Stimulated activated CD8-positive, alpha-beta memory T cell treated with anti-CD3 and anti-CD28 coated beads, Interleukin-7, amount 100 ng/mL, for 48 hours (primary cell): ENCODE results near the gene HMGA1.
A peak's percentile ranks its signal among the peaks of the same experiment; 100 is the strongest.
"Not testable (repeated sequence)": the region's sequence is repeated elsewhere in the genome, so short reads cannot be mapped to it uniquely, and the experiment has no call there.

Source experiments
- DNase-seq, 2 donors: peaks; one replicate each; pipeline ENCODE4 v3.0.0-alpha.2; 2020; ENCODE audit warnings: low read depth in 1 of 2; ENCODE audit errors: extremely low read depth in 1 of 2

HMGA1 gene

DNA sequence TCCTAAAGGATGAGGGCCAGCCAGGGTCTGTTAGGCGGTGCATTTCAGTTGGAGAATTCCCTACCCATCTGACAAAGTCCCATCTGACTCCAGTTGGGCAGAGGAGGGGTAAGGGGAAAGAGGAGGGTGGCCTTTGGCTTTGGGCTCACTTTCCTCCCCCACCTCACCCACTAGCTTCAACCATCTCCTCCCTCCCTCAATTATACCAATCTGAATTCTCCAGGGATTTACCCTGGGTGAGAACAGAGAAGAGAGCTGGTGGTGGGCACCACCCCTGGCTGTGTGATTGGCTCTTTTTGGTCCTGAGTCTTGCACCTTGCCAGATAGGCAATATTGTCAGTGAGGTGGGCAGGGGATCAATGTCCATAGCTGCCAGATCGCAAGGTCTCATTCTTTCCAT is 3.2 kb downstream of the HMGA1 start:
- no peak for DNase-seq

- no peak for DNase-seq
Measured at GRCh38 chr6:34240329-34241248, 3.9 kb downstream of the HMGA1 start.

GRCh38 chr6:34241351-34242215 is 4.9 kb downstream of the HMGA1 start:
- DNase-seq: no peak

DNA sequence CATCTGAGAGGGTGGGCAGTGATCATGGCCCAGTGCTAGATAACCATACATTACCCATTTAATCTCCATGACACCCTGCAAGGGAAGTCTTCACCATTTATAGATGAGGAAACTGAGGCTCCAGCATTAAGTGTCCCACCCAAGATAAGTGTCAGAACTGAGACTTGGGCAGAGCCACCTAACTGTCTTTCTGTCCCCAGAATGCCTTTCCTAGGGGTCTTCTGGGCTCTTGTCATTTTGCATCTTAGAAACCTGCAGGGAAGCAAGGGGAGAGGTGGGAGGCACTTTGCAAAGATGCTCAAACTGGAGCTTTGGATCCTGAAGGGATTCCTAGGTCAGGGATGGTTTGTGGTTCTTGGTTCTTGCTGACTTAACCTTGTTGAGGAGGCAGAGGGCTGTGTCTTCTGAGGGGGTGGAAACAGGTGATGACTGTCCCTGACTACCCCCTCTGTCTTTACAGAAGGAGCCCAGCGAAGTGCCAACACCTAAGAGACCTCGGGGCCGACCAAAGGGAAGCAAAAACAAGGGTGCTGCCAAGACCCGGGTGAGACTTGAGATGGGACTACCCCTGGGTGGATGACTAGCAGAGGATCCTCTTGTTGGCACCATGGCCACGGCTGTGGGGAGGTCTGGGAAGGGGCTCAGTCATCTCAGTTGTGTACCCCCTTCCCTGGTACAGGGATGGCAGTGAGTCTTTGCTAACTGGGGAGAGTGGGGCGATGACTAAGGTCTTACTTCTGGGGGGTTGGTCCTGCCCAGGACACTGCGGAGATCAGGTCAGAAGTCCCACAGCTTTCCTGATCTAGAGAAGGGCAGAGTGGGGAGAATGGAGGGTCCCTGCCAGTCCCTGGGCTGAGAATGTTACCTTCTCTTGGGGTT is 5.8 kb downstream of the HMGA1 start:
- DNase-seq: no peak

GRCh38 chr6:34243131-34243771 is 6.6 kb downstream of the HMGA1 start:
- DNase-seq: no peak

DNA sequence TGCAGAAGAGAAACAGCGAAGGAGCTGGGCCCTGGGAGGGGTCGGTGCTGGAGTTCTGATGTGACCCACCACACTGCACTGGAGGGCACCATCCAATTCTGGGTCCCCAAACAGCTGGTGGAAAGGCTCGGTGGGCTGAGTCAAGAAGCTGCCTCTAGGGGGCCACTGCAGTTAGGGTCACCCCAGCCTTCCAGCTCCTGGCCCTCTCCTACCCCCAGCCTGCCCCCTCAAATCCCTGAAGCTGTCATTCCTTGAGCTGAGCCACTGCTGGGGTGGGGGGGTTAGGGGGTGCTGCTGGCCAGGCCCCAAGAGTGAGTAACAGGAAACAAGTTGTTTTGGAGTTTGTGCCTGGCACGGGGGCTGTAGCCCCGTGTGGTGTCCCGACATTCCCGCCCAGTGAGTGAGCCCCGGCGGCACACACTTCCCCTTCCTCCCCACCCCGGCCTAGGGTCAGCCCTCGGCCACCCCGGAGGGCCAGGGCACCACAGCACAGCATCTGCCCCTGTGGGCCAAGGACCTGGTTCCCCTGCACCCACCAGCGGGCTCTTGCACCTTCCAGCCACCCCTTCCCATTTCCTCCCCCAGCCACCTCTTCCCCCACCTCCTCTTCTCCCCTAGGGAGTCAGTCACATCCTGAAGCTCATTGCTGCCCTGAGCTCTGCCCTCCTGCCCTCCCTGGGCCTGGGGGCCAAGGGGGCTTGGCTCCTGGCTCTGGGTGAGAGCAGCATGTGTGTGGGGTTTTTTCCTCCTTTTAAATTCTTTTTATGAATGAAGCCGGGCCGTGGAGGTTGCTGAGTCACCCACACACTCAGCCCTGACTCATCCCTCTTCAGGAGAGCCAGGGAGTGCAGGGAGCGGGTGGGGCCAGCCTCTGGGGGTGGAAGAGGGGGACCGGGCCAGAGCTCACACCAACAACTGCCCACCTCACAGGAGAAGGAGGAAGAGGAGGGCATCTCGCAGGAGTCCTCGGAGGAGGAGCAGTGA is 7.5 kb downstream of the HMGA1 start:
- peak in 1 of 2 donors; percentile 70 for DNase-seq

- DNase-seq: not testable (repeated sequence)
Measured at GRCh38 chr6:34245032-34245760, 8.5 kb downstream of the HMGA1 start.

DNA sequence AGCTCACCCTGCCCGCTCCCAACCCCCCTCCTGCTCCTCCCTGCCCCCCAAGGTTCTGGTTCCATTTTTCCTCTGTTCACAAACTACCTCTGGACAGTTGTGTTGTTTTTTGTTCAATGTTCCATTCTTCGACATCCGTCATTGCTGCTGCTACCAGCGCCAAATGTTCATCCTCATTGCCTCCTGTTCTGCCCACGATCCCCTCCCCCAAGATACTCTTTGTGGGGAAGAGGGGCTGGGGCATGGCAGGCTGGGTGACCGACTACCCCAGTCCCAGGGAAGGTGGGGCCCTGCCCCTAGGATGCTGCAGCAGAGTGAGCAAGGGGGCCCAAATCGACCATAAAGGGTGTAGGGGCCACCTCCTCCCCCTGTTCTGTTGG is 9.1 kb downstream of the HMGA1 start:
- DNase-seq: not testable (repeated sequence)

DNA sequence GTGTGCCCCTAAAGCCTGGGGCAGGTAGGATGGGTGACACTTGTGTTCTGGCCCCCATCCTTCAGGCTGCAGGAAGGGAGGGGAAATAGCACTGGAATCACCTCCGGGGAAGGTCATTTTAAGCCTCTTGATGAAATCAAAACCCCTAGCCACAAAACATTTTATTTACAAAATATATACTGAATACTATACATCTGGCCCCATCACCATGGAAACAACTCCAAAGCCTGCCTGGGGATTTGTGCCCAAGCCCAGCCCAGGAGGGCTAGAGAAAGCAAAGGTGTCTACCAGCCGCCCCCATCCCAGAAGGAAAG is 9.5 kb downstream of the HMGA1 start:
- DNase-seq: no peak

GRCh38 chr6:34246563-34247391 is 10.1 kb downstream of the HMGA1 start:
- peak in 1 of 2 donors; percentile 39 for DNase-seq

- DNase-seq: no peak
Measured at GRCh38 chr6:34247481-34248197, 11.0 kb downstream of the HMGA1 start.

- DNase-seq: no peak
Measured at GRCh38 chr6:34248198-34248726, 11.6 kb downstream of the HMGA1 start.

GRCh38 chr6:34248727-34249468 is 12.2 kb downstream of the HMGA1 start, which contains the start of gene SMIM29:
Gene SMIM29 (minus strand): TSS chr6:34249006. CDS start chr6:34247791, 1,215 bp downstream.
- peak; percentile 93 to 95 for DNase-seq

DNA sequence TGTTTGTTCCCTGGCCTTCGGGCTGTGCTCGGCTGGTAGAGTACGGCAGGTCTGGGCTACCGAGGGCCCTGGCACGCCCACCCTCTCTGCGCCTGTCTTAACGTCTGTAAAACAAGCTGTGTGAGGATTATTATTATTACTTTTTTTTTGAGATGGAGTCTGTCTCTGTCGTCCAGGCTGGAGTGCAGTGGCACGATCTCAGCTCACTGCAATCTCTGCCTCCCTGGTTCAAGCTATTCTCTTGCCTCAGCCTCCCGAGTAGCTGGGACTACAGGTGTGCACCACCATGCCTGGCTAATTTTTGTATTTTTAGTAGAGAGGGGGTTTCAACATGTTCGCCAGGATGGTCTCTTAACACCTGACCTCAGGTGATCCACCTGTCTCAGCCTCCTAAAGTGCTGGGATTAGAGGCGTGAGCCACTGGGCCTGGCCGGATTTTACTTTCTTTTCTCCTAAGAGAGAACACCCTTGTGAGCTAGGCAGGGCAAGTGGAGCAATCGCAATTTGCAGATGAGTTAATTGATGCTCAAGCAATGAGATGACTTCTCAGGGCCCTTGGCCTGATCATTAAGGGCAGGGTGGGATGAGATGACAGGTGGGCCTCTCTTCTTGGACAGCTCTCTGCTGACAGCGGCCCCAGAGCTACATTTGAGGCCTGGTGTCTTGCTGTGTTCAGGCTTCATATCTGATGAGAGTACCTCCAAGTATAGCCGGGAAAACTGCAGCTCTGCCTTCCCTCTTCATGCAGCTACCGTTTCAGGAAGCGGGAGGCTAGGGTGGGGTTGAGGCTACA is 13.0 kb downstream of the HMGA1 start:
- DNase-seq: no peak

GRCh38 chr6:34252395-34252794 is 15.7 kb downstream of the HMGA1 start:
- not testable (repeated sequence) for DNase-seq
